Keratinocyte (primary cell): Measurements from ENCODE around the gene CUX1. TPM values are rescaled to one million over a fixed set of nuclear protein-coding genes. Genes with fewer than 3 reads are reported as not detected.
"Not testable (repeated sequence)": the region's sequence is repeated elsewhere in the genome, so short reads cannot be mapped to it uniquely, and the experiment has no call there.

Experiments used
- DNase-seq: peaks from one replicate; pipeline ENCODE4 v3.0.0-alpha.2; 2011; ENCODE audit warnings: low read depth, missing footprints, low spot score
- FAIRE-seq: peaks from 2 replicates; lab custom pipeline; 2011; peaks lifted over from hg19 to GRCh38; lab: Jason Lieb, UNC
- H2AFZ ChIP-seq: 2 replicates; pipeline ENCODE4 v1.6.0; 2012; ENCODE audit warnings: low read length, control low read depth, inconsistent platforms; ENCODE audit not compliant: control insufficient read depth
- H3K27ac ChIP-seq: 2 replicates; pipeline ENCODE4 v1.5.1; 2011; ENCODE audit warnings: low read length; ENCODE audit not compliant: control insufficient read depth, insufficient read depth
- H3K27me3 ChIP-seq: 3 replicates; pipeline ENCODE4 v1.6.0; 2011; ENCODE audit warnings: low read length; ENCODE audit not compliant: control insufficient read depth, insufficient read depth; ENCODE audit errors: extremely low read depth
- H3K36me3 ChIP-seq, 2 experiments: 2 replicates in 1 of 2; 3 replicates in 1 of 2; pipeline ENCODE4 v1.5.1; 2011; ENCODE audit warnings: low read length in 2 of 2, mild to moderate bottlenecking in 1 of 2; ENCODE audit not compliant: control insufficient read depth in 2 of 2, insufficient read depth in 2 of 2; ENCODE audit errors: extremely low read depth in 1 of 2
- H3K4me1 ChIP-seq: 3 replicates; pipeline ENCODE4 v1.5.1; 2011; ENCODE audit warnings: low read length; ENCODE audit not compliant: control insufficient read depth, insufficient read depth; ENCODE audit errors: extremely low read depth
- H3K4me2 ChIP-seq: 3 replicates; pipeline ENCODE4 v1.6.0; 2011; ENCODE audit warnings: low read depth, low read length; ENCODE audit not compliant: control insufficient read depth, insufficient read depth; ENCODE audit errors: extremely low read depth
- H3K4me3 ChIP-seq, 3 experiments: fragments of 200-600 bp in 1 of 3; sonication (generic) in 1 of 3; 2 replicates in 2 of 3; 3 replicates in 1 of 3; pipeline ENCODE4 v1.5.1; 2011 to 2016; ENCODE audit warnings: low read length in 3 of 3, mild to moderate bottlenecking in 3 of 3, control low read depth in 2 of 3, inconsistent platforms in 1 of 3, low read depth in 1 of 3, mixed read lengths in 1 of 3, mixed run types in 1 of 3, moderate library complexity in 1 of 3; ENCODE audit not compliant: control insufficient read depth in 2 of 3, insufficient read depth in 2 of 3; ENCODE audit errors: extremely low read depth in 1 of 3
- H3K79me2 ChIP-seq: 2 replicates; pipeline ENCODE4 v1.6.0; 2012; ENCODE audit warnings: low read length; ENCODE audit not compliant: control insufficient read depth, insufficient read depth
- H3K9ac ChIP-seq: 3 replicates; pipeline ENCODE4 v1.6.0; 2011; ENCODE audit warnings: low read length; ENCODE audit not compliant: control insufficient read depth, insufficient read depth; ENCODE audit errors: extremely low read depth
- H3K9me1 ChIP-seq: 3 replicates; pipeline ENCODE4 v1.6.0; 2011; ENCODE audit warnings: low read length; ENCODE audit not compliant: control insufficient read depth, insufficient read depth; ENCODE audit errors: extremely low read depth
- H3K9me3 ChIP-seq: 2 replicates; pipeline ENCODE4 v1.5.1; 2012; ENCODE audit warnings: low read depth, low read length; ENCODE audit not compliant: control insufficient read depth
- H4K20me1 ChIP-seq: 3 replicates; pipeline ENCODE4 v1.6.0; 2011; ENCODE audit warnings: low read length; ENCODE audit not compliant: control insufficient read depth, insufficient read depth; ENCODE audit errors: extremely low read depth
- EZH2 ChIP-seq: IDR thresholded peaks from one replicate; pipeline ENCODE4 v1.6.1; 2012; ENCODE audit warnings: inconsistent platforms, mild to moderate bottlenecking, low read length, moderate library complexity
- dilution Hi-C: fragments of 300-500 bp; cut with MboI; formaldehyde crosslinking; loops from one replicate; pipeline ENCODE4 v1.7.0; 2020; ENCODE audit warnings: low sequenced_read_pairs; ENCODE audit not compliant: extremely low pct_ligation_motif_present
- polyA plus RNA-seq, 5 experiments: library from polyadenylated mRNA; depleted of rRNA in 3 of 5; stranded (reverse) in 3 of 5; stranded (forward) in 1 of 5; unstranded in 1 of 5; fragments of >200 nt; gene quantifications; 1 replicate in 1 of 5; 2 replicates in 3 of 5; 3 replicates in 1 of 5; pipeline versions ENCODE4 v1.2.1 to v1.2.3, GENCODE V29; 2011 to 2012; ENCODE audit warnings: missing spikeins in 2 of 5, low read depth in 1 of 5, low replicate concordance in 1 of 5
- TF ChIP-seq, protein P1 (sequence below), 3 experiments: IDR thresholded peaks in 1 of 3; conservative IDR thresholded peaks in 1 of 3; optimal IDR thresholded peaks in 1 of 3; 2 replicates in 2 of 3; 3 replicates in 1 of 3; pipeline versions ENCODE3 to v1.5.1; 2011; ENCODE audit warnings: low read length in 3 of 3, mild to moderate bottlenecking in 3 of 3, moderate library complexity in 2 of 3, control low read depth in 1 of 3, inconsistent platforms in 1 of 3; ENCODE audit not compliant: insufficient read depth in 2 of 3; ENCODE audit errors: extremely low read depth in 1 of 3

The CUX1 gene
- polyA plus RNA-seq, 1 donor (not counting 4 experiments of a cell fraction or from before 2014, with no cell fraction given) = 18.3 TPM

DNA sequence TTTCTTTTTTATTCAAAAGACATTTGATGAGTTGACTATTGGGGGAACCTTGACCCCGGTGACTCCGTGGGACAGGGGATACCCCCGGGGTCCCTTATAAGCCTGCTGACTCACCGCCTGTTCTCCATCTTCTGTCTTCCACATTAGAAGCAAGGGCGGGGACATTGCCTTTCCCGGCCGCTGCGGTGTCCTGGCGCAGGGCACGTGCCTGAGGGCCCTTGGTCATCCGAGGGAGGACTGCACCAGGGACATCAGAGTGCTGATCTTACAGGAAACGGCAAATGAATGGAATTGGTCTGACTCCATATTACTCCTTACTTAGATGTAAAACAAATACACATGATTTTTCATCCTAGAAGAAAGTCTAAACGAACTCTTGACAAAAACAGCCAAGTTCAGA, 170.1 kb downstream of the CUX1 start:
- H3K79me2 ChIP-seq = no peaks in the 10 kb centered on the region
- dilution Hi-C loops = no loop called here
- TF ChIP-seq EZH2 = no peak
- no peak overlapping the region for H3K27ac ChIP-seq
- no peaks in the 10 kb centered on the region for H3K4me1 ChIP-seq
- H4K20me1 ChIP-seq = no peaks in the 10 kb centered on the region
- no peaks in the 10 kb centered on the region for H3K9me1 ChIP-seq
- no peak overlapping the region for H3K4me2 ChIP-seq
- no peak overlapping the region for H3K9ac ChIP-seq
- DNase-seq (no peak), FAIRE-seq (no peak)
- no peaks in the 10 kb centered on the region for H3K9me3 ChIP-seq
- H2AFZ ChIP-seq = no peak overlapping the region
- H3K36me3 ChIP-seq = peaks cover 0 to 1% of the 10 kb centered on the region in 2 experiments
- no peak overlapping the region for H3K4me3 ChIP-seq
- no peaks in the 10 kb centered on the region for H3K27me3 ChIP-seq

DNA sequence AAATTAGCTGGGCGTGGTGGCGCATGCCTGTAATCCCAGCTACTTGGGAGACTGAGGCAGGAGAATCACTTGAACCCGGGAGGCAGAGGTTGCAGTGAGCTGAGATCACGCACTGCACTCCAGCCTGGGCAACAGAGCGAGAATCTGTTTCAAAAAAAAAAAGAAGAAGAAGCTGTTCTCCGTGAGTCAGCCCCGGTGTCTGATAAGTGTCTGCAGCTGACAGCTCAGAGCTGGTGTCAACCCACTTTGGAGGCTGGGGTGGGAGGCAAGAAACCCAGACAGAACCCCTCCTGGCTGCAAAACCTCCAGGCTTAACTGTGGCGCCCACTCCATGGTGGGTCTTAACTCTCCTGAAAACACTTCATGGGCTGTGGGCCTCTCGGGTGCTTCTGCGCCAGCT, 170.6 kb downstream of the CUX1 start:
- H3K79me2 ChIP-seq, H3K9ac ChIP-seq, H3K27me3 ChIP-seq, H3K4me1 ChIP-seq, H4K20me1 ChIP-seq, H3K9me1 ChIP-seq, H3K27ac ChIP-seq, H3K9me3 ChIP-seq, dilution Hi-C loops, H3K4me2 ChIP-seq, FAIRE-seq, H3K4me3 ChIP-seq, DNase-seq, H2AFZ ChIP-seq, H3K36me3 ChIP-seq: not testable (repeated sequence)

- no peaks in the 10 kb centered on the region for H3K9me1 ChIP-seq
- H3K9me3 ChIP-seq = no peaks in the 10 kb centered on the region
- no peak for FAIRE-seq
- peaks cover 0 to 1% of the 10 kb centered on the region in 2 experiments for H3K36me3 ChIP-seq
- H3K9ac ChIP-seq = no peak overlapping the region
- no peak overlapping the region for H3K4me2 ChIP-seq
- no peak overlapping the region for H3K4me3 ChIP-seq
- H4K20me1 ChIP-seq = no peaks in the 10 kb centered on the region
- no peaks in the 10 kb centered on the region for H3K4me1 ChIP-seq
- no peak for TF ChIP-seq EZH2
- TF ChIP-seq, protein P1, sequence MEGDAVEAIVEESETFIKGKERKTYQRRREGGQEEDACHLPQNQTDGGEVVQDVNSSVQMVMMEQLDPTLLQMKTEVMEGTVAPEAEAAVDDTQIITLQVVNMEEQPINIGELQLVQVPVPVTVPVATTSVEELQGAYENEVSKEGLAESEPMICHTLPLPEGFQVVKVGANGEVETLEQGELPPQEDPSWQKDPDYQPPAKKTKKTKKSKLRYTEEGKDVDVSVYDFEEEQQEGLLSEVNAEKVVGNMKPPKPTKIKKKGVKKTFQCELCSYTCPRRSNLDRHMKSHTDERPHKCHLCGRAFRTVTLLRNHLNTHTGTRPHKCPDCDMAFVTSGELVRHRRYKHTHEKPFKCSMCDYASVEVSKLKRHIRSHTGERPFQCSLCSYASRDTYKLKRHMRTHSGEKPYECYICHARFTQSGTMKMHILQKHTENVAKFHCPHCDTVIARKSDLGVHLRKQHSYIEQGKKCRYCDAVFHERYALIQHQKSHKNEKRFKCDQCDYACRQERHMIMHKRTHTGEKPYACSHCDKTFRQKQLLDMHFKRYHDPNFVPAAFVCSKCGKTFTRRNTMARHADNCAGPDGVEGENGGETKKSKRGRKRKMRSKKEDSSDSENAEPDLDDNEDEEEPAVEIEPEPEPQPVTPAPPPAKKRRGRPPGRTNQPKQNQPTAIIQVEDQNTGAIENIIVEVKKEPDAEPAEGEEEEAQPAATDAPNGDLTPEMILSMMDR (optimal IDR thresholded peaks at IDR 0.05 in 1 of 3, IDR thresholded peaks at IDR 0.05 in 1 of 3, conservative IDR thresholded peaks at IDR 0.05 in 1 of 3; ENCODE audit: extremely low read depth in 1 of 3, insufficient read depth in 2 of 3, low read length in 3 of 3) = no peak
- dilution Hi-C loops = no loop called here
- H3K79me2 ChIP-seq = no peaks in the 10 kb centered on the region
- no peak overlapping the region for H3K27ac ChIP-seq
- DNase-seq = no peak
- no peaks in the 10 kb centered on the region for H3K27me3 ChIP-seq
- no peak overlapping the region for H2AFZ ChIP-seq
These were observed 171.1 kb downstream of the CUX1 start for GRCh38 chr7:101988513-101988912.
